ENCODE data around the gene PDGFA.

Gene PDGFA

DNA sequence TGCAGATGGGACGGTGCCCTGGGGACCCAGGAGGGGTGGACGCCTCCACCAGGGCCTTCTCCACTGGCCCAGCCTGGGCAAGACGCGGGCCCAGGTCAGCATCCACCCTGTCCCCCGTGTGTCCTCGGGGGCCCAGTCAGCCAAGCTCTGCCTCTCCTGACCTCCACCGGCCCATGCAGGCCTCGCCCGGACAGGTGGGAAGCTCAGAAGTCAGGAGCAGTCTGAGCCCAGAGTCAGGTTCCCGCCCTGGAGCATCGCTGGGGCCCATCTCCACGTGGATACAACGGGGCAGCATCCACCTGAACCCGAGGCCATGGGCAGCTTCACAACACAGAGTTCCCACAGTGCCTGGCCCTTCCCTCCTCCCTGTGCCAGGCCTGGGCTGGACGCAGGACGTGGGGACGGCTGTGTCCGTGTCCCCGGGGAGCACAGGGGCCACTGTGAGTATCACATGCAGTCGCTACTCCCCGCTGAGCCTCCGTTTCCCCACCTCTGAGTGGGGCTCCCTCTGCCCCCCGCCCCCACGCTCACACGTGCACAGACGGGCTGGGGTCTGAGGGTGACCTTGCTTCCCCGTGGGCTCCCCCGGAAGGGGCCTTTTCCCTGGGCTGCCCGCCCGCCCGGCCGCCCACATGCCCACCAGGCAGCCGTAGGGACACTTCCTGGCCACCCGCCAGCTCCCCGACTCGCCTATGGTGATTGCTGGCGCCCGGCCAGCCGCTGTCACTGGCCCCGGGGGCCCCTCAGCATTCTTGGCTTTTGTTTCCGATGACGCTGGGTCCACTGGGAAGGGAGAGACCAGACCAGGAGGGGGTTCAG lies 64.3 kb downstream of the PDGFA start:
- TF ChIP-seq, protein P1, sequence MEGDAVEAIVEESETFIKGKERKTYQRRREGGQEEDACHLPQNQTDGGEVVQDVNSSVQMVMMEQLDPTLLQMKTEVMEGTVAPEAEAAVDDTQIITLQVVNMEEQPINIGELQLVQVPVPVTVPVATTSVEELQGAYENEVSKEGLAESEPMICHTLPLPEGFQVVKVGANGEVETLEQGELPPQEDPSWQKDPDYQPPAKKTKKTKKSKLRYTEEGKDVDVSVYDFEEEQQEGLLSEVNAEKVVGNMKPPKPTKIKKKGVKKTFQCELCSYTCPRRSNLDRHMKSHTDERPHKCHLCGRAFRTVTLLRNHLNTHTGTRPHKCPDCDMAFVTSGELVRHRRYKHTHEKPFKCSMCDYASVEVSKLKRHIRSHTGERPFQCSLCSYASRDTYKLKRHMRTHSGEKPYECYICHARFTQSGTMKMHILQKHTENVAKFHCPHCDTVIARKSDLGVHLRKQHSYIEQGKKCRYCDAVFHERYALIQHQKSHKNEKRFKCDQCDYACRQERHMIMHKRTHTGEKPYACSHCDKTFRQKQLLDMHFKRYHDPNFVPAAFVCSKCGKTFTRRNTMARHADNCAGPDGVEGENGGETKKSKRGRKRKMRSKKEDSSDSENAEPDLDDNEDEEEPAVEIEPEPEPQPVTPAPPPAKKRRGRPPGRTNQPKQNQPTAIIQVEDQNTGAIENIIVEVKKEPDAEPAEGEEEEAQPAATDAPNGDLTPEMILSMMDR (IDR thresholded peaks at IDR 0.05; ENCODE audit: low read depth, low read length, missing control alignments): no peak
- DNase-seq (ENCODE audit: low read depth): no peak
- no peak overlapping the region for H3K4me3 ChIP-seq (ENCODE audit: low read depth, low read length)
- in situ Hi-C loops (cut with HindIII; ENCODE audit: low sequenced_read_pairs): no loop called here

DNA sequence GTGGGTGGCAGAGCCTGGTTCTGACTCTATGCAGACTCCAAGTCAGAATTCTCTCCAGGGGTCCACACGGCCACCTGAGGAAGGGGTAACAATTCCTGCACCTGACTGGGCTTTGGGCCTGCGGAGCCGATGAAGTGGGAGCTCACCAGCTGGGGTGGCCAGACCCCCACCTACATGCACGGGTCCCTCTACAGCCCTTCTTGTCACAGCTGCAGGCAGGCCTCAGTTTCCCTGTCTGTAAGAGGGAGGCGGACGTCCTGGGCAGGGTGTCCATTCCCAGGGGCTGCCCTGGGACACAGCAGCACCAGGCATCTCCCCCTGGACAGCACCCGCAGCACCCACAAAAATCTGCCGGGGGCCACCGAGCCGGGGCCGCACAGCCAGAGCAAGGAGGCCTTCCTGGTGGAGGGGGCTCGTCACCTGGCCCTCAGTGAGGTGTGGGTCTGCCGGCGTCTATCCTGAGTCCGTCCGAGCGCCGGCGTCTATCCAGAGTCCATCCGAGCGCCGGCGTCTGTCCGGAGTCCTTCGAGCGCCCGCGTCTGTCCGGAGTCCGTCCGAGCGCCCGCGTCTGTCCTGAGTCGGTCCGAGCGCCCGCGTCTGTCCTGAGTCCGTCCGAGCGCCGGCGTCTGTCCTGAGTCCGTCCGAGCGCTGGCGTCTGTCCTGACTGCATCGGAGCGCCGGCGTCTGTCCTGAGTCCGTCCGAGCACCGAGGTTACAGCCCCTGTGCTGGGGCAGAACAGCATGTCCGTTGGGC lies 65.1 kb downstream of the PDGFA start:
- in situ Hi-C loops (cut with HindIII; ENCODE audit: low sequenced_read_pairs): no loop called here
- H3K4me3 ChIP-seq (ENCODE audit: low read depth, low read length): no peak overlapping the region
- TF ChIP-seq, protein P1 (IDR thresholded peaks at IDR 0.05; ENCODE audit: low read depth, low read length, missing control alignments): no peak
- no peak for DNase-seq (ENCODE audit: low read depth)

DNA sequence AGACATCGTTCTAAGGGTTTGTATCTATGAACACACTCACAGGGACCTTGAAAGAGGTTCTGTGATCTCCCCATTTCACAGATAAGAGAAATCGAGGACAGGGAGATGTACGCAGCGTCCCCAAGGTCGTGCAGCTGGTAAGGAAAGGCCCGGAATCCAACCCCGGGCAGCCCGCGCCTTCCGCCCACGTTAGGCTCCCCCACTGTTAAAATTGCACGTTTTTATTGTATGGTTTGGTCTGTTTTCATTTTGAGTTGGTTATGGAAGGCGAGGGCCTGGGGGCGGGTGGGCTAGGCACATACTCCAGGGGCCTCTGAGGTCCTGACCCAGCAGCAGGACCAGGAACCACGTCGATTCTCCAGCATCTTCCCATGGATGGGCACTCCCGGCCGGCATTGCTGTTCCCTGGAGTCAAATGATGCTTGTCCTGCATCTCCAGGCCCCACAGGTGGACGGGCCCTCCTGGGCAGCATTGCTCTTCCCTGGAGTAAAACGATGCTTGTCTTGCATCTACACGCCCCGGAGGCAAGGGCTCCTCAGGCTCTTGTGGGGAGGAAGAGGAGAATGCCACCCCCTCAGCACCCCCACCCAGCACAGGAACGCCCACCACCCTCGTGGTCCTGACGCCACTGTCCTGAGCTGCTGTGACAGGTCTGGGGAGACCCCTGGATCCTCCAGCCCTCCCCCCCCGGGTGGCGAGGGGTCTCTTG lies 65.9 kb downstream of the PDGFA start:
- DNase-seq (ENCODE audit: low read depth): no peak
- in situ Hi-C loops (cut with HindIII; ENCODE audit: low sequenced_read_pairs): no loop called here
- TF ChIP-seq, protein P1 (IDR thresholded peaks at IDR 0.05; ENCODE audit: low read depth, low read length, missing control alignments): no peak
- H3K4me3 ChIP-seq (ENCODE audit: low read depth, low read length): no peak overlapping the region

DNA sequence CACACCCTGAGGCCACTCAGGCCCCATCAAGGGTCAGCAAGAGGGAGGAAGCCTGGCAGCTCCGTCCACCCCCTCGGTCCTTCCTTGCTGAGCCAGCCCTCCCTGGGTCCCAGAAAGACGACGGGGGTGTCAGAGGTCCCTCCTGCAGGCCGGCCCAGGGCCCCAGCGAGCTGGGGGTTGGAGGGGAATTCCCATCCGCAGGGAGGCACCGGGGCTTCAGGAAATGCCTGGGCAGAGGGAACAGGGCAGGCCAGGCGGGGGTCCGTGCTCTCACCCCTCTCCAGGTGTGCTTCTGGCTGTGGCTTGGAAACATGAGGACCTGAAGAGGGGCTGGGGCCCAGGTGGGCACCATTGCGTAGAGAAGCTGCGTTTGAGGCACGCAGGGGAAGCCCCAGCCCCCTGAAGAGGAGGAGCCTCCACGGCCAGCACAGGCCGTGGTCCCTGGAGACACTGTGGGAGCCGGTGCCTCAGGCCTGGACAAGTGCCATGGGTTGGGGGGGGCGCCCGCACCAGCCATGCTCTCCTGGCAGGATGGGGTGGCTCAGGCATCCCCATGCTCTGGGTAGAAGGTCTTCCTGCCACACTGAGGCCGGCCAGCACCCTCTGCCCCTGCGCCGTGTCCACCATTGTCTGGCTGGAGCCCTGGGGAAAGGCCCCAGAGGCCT lies 66.7 kb downstream of the PDGFA start:
- in situ Hi-C loops (cut with HindIII; ENCODE audit: low sequenced_read_pairs): no loop called here
- H3K4me3 ChIP-seq (ENCODE audit: low read depth, low read length): no peak overlapping the region
- TF ChIP-seq, protein P1 (IDR thresholded peaks at IDR 0.05; ENCODE audit: low read depth, low read length, missing control alignments): no peak
- no peak for DNase-seq (ENCODE audit: low read depth)

DNA sequence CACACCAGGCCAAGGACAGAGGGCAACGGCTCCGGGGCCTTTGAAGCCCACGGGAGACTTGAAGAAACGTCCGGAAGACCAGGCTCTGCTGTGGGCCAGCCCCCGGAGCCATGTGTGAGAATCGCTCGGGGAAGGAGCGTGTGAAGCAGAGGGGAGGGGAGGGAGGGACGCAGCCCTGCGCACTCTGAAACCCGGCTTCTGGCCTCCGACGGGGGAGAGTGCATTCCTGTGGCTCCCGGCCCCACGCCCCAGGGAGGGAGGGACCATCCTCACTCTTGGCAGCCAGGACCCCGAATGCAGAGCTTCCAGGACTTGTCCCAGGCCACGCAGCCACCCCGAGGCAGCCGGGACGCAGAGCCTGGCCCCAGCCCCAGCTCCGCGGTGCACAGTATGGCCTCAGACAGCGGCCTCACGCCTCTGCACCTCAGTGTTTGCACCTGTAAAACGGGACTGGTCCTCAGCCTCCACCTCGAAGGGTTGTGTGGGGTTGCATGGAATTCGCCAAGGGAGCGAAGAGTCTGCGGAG lies 67.4 kb downstream of the PDGFA start:
- in situ Hi-C loops (cut with HindIII; ENCODE audit: low sequenced_read_pairs): no loop called here
- DNase-seq (ENCODE audit: low read depth): no peak
- TF ChIP-seq, protein P1 (IDR thresholded peaks at IDR 0.05; ENCODE audit: low read depth, low read length, missing control alignments): no peak
- no peak overlapping the region for H3K4me3 ChIP-seq (ENCODE audit: low read depth, low read length)
